GM23338 (cell line): ENCODE results near the gene SHF. TPM values are rescaled to one million over a fixed set of nuclear protein-coding genes. Genes with fewer than 3 reads are reported as not detected.

Experiments
- ATAC-seq: fragments of 200-7000 bp; cut with Tn5 transposase; 3 replicates; pipeline ENCODE4 v1.9.1; 2020
- DNase-seq: peaks from one replicate; pipeline ENCODE4 v3.0.0-alpha.2; 2015; ENCODE audit warnings: low spot score
- H2AFZ ChIP-seq: fragments of 200-600 bp; sonication (generic); 2 replicates; pipeline ENCODE4 v1.8.0; 2016; ENCODE audit warnings: antibody characterized with exemption, mild to moderate bottlenecking, moderate library complexity
- H3F3A ChIP-seq: fragments of 200-600 bp; sonication (generic); replicated peaks from 2 replicates; pipeline ENCODE4 v1.8.0; 2017; ENCODE audit warnings: antibody characterized with exemption, mixed run types, low read depth
- H3K27ac ChIP-seq: fragments of 200-600 bp; sonication (generic); 2 replicates; pipeline ENCODE4 v1.6.1; 2016; ENCODE audit warnings: low read depth
- H3K27me3 ChIP-seq: fragments of 200-600 bp; sonication (generic); 2 replicates; pipeline ENCODE4 v1.8.0; 2016; ENCODE audit warnings: mild to moderate bottlenecking, mixed run types, moderate library complexity; ENCODE audit not compliant: insufficient read depth
- H3K36me3 ChIP-seq: fragments of 200-600 bp; sonication (generic); 2 replicates; pipeline ENCODE4 v1.8.0; 2016; ENCODE audit warnings: mild to moderate bottlenecking; ENCODE audit not compliant: insufficient read depth
- H3K4me1 ChIP-seq: fragments of 200-600 bp; sonication (generic); 2 replicates; pipeline ENCODE4 v1.8.0; 2016; ENCODE audit warnings: mild to moderate bottlenecking, moderate library complexity; ENCODE audit not compliant: insufficient read depth
- H3K4me2 ChIP-seq: fragments of 200-600 bp; sonication (generic); 2 replicates; pipeline ENCODE4 v1.7.1; 2017; ENCODE audit warnings: mixed run types
- H3K4me3 ChIP-seq: fragments of 200-600 bp; sonication (generic); 2 replicates; pipeline ENCODE4 v1.6.1; 2016; ENCODE audit warnings: mixed run types
- H3K79me2 ChIP-seq: fragments of 200-600 bp; sonication (generic); replicated peaks from 2 replicates; pipeline ENCODE4 v1.8.0; 2017; ENCODE audit warnings: mild to moderate bottlenecking; ENCODE audit not compliant: insufficient read depth
- H3K9me2 ChIP-seq: fragments of 200-600 bp; sonication (generic); 2 replicates; pipeline ENCODE4 v1.8.0; 2017; ENCODE audit not compliant: insufficient read depth
- H4K20me1 ChIP-seq: fragments of 200-600 bp; sonication (generic); replicated peaks from 2 replicates; pipeline ENCODE4 v1.8.0; 2017; ENCODE audit warnings: mild to moderate bottlenecking; ENCODE audit not compliant: insufficient read depth
- H3K27ac Mint-ChIP-seq: 2 replicates; pipeline ENCODE4 v1.8.0; 2020; ENCODE audit warnings: inconsistent platforms, mild to moderate bottlenecking, moderate library complexity, mixed read lengths
- H3K27me3 Mint-ChIP-seq: 3 replicates; pipeline ENCODE4 v1.8.0; 2022; ENCODE audit warnings: low read depth, mild to moderate bottlenecking, moderate library complexity, mixed read lengths, inconsistent platforms; ENCODE audit not compliant: insufficient read depth, poor library complexity
- H3K36me3 Mint-ChIP-seq: 3 replicates; pipeline ENCODE4 v1.8.0; 2021; ENCODE audit warnings: low read depth, mild to moderate bottlenecking, inconsistent platforms, moderate library complexity, mixed read lengths
- H3K4me1 Mint-ChIP-seq: 3 replicates; pipeline ENCODE4 v1.8.0; 2020; ENCODE audit warnings: mild to moderate bottlenecking, inconsistent platforms, mixed read lengths
- H3K4me3 Mint-ChIP-seq: 3 replicates; pipeline ENCODE4 v1.8.0; 2021; ENCODE audit warnings: moderate library complexity, mild to moderate bottlenecking, inconsistent platforms, mixed read lengths
- H3K9me3 Mint-ChIP-seq: 3 replicates; pipeline ENCODE4 v1.8.0; 2020; ENCODE audit warnings: moderate library complexity, mild to moderate bottlenecking, inconsistent platforms, mixed read lengths
- CREB1 ChIP-seq: fragments of 250-450 bp; sonication (Bioruptor Pico); IDR thresholded peaks from 2 replicates; pipeline ENCODE4 v1.5.0; 2020; ENCODE audit warnings: low read depth, mild to moderate bottlenecking, moderate library complexity
- EZH2 ChIP-seq: fragments of 200-600 bp; sonication (generic); IDR thresholded peaks from one replicate; pipeline ENCODE4 v1.8.0; 2017; ENCODE audit warnings: antibody characterized with exemption, mild to moderate bottlenecking, low read depth; ENCODE audit not compliant: unreplicated experiment
- JUNB ChIP-seq: IDR thresholded peaks from one replicate; pipeline ENCODE4 v1.6.1; 2016; ENCODE audit warnings: antibody characterized with exemption; ENCODE audit not compliant: unreplicated experiment
- NANOG ChIP-seq: IDR thresholded peaks from 2 replicates; pipeline ENCODE4 v1.6.1; 2016; ENCODE audit warnings: antibody characterized with exemption, borderline replicate concordance
- POLR2AphosphoS5 ChIP-seq: IDR thresholded peaks from 2 replicates; pipeline ENCODE4 v1.6.1; 2016; ENCODE audit warnings: antibody characterized with exemption, low read depth
- ZNF114 ChIP-seq: fragments of 250-450 bp; sonication (Bioruptor Pico); IDR thresholded peaks from 2 replicates; pipeline ENCODE4 v1.5.0; 2020; ENCODE audit warnings: mild to moderate bottlenecking, moderate library complexity
- ZNF331 ChIP-seq: fragments of 250-450 bp; sonication (Bioruptor Pico); IDR thresholded peaks from 2 replicates; pipeline ENCODE4 v1.5.0; 2020; ENCODE audit warnings: low read depth, mild to moderate bottlenecking, moderate library complexity
- ZNF462 ChIP-seq: fragments of 250-450 bp; sonication (Bioruptor Pico); IDR thresholded peaks from 2 replicates; pipeline ENCODE4 v1.5.0; 2020; ENCODE audit warnings: mild to moderate bottlenecking, moderate library complexity
- polyA plus RNA-seq: library from polyadenylated mRNA; unstranded; fragments of >200 nt; fragmentation: Nextera tagmentation; extraction: Ambion mirVana; gene quantifications from 2 replicates; pipeline ENCODE4 v1.2.1, GENCODE V29; 2016
- total RNA-seq: library from RNA; depleted of rRNA; stranded (reverse); fragments of >200 nt; shearing (Covaris generic); gene quantifications from 2 replicates; pipeline ENCODE4 v1.2.3, GENCODE V29; 2014

SHF gene
- total and polyA plus RNA-seq, 2 experiments from 2014 or later: 5.8 to 15.6 TPM

DNA sequence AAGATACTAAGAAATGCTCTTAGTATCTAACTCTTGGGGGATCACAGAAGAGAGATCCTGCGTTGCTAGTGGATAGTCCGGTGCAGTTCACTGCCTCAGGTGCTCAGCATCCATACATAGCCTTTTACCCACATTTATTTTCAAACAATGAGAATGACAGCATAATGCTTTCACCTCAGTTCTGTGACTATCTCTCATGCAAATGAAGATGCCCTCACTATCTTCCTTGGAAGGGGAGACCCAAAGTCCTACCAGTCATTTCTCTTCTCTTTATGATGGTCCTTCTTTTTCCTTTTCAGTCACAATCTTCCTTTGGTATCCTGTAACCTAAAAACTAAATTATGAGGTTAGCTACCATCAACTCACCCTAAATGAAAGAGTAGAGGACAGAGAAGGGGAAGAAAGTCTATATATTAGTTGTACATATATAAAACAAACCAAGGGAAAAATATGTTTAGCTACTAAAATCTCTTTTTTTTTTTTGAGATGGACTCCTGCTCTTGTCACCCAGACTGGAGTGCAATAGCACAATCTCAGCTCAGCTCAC is 33.4 kb upstream of the SHF start (continued):
- TF ChIP-seq ZNF462 (CRISPR knock-in tag) (no peak), NANOG (no peak), CREB1 (CRISPR knock-in tag) (no peak)

- Histone ChIP-seq H3K4me1 (no peaks in the 10 kb centered on the region), H3K9me2 (no peaks in the 10 kb centered on the region), H3K27me3 (no peaks in the 10 kb centered on the region), H3K36me3 (no peaks in the 10 kb centered on the region), H3F3A (no peaks in the 10 kb centered on the region), H2AFZ (no peak overlapping the region), H4K20me1 (no peaks in the 10 kb centered on the region), H3K4me3 (no peak overlapping the region), H3K79me2 (no peaks in the 10 kb centered on the region), H3K4me2 (no peak overlapping the region), H3K27ac (no peak overlapping the region)
- Mint-ChIP-seq H3K36me3 (no peaks in the 10 kb centered on the region), H3K27me3 (no peaks in the 10 kb centered on the region), H3K27ac (no peak overlapping the region), H3K4me3 (no peak overlapping the region), H3K4me1 (no peaks in the 10 kb centered on the region), H3K9me3 (no peaks in the 10 kb centered on the region)
- no peak for ATAC-seq
- no peak for DNase-seq
- no peak for TF ChIP-seq ZNF331 (CRISPR knock-in tag)
- TF ChIP-seq CREB1 (CRISPR knock-in tag): no peak
- no peak for TF ChIP-seq JUNB
- no peak for TF ChIP-seq POLR2AphosphoS5
- no peak for TF ChIP-seq ZNF114 (CRISPR knock-in tag)
- TF ChIP-seq ZNF462 (CRISPR knock-in tag): no peak
- TF ChIP-seq EZH2: no peak
Observed at GRCh38 chr15:45212493-45212892, 24.7 kb upstream of the SHF start.
